GM18526 (cell line): ENCODE measurements around the gene LMCD1.

Source experiments
- POLR2A ChIP-seq: IDR thresholded peaks from 3 replicates; pipeline ENCODE4 v1.6.1; 2011; ENCODE audit not compliant: insufficient read length; ENCODE audit errors: extremely low read depth

LMCD1 gene

GRCh38 chr3:8574670-8575322 is 73.2 kb downstream of the LMCD1 start:
- TF ChIP-seq POLR2A: no peak

- no peak for TF ChIP-seq POLR2A
Measured at GRCh38 chr3:8575364-8576104, 73.9 kb downstream of the LMCD1 start.

DNA sequence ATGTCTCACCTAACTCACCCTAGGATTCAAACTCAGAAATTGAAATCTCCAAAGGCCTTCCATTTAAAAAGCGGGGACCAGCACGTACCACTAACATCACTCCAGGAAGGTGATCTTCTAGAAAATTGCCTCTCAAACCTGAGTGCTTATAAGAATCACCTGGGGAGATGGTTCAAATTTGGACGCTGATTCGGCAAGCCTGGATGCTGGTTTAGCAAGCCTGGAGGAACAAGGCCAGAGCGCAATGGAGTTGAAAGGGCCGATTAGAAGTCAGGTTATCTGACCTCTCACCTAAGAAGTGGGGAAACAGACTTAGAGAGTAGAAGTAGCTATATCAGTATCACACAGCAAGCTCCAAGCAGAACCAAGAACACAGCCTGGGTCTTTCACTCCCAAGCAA is 74.8 kb downstream of the LMCD1 start:
- TF ChIP-seq POLR2A: no peak

- TF ChIP-seq POLR2A: no peak
Measured at GRCh38 chr3:8576841-8577571, 75.4 kb downstream of the LMCD1 start.

DNA sequence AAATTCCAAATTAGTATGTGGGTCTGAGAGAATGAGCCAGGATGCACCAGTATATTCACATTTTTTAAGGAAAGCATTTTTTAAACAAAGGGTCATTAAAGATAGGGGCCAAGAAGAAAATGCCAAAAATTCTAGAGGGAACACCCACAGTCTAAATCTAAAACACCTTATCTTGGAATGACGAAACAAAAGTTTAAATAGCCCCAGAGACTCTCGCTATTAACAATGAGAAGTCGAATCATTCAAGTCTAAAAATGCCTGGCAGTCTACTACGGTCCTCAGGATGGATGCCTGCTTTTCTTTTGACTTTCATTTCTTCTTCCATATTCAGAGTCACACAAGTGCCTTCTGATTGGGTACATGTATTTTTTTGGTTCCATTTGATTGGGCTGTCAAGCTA is 76.7 kb downstream of the LMCD1 start:
- no peak for TF ChIP-seq POLR2A

GRCh38 chr3:8579096-8579495 is 77.5 kb downstream of the LMCD1 start:
- TF ChIP-seq POLR2A: no peak

GRCh38 chr3:8579943-8580342 is 78.3 kb downstream of the LMCD1 start:
- TF ChIP-seq POLR2A: no peak

GRCh38 chr3:8581373-8581772 is 79.8 kb downstream of the LMCD1 start:
- no peak for TF ChIP-seq POLR2A

- no peak for TF ChIP-seq POLR2A
Measured at GRCh38 chr3:8581806-8582445, 80.3 kb downstream of the LMCD1 start.

DNA sequence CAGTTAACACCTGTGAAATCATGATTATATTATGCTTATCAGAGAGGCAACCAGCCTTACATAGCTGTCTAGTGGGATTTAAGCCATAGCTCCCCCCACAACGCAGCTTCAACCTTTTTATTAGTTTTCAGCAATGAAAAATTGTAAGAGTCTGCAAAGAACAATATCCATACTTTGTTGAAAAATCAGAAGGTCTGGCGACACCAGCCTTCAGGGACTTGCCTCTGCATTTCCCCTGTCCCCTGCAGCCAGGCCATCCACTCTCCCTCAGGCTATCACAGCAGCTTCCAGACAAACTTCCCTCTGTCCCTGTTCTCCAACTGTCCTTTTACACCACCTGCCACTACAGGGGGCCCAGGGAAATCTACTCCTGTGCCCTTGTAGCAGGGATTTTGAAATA is 83.0 kb downstream of the LMCD1 start:
- no peak for TF ChIP-seq POLR2A

- no peak for TF ChIP-seq POLR2A
Measured at GRCh38 chr3:8589880-8590556, 88.4 kb downstream of the LMCD1 start.

- no peak for TF ChIP-seq POLR2A
Measured at GRCh38 chr3:8593021-8593827, 91.6 kb downstream of the LMCD1 start.

DNA sequence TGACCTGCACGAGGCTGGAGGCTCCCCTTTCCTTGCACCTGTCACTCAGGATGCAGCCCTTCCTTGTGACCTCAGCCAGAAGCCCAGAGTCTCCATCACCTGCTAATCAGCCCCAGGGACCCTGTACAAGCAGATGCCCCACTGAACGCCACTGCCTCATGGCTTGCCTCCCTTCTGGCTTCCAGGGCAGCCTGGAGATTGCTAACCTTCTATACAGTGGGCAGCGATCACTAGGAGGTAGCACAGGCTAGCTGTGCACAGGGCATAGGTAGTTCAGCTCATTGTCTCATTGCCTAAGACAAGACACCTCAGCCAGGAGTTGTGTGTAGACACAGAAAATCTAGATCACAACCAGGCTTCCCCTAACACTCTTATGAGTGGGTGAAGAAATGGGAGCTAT is 93.6 kb downstream of the LMCD1 start:
- TF ChIP-seq POLR2A: no peak

GRCh38 chr3:8595695-8596115 is 94.1 kb downstream of the LMCD1 start:
- TF ChIP-seq POLR2A: no peak
